GM21737 (cell line): ENCODE data around the gene GABBR2.

ENCODE experiments used
- ATAC-seq: cut with Tn5 transposase; IDR thresholded peaks from one replicate; pipeline ENCODE4 v1.9.1; 2021; ENCODE audit warnings: mild to moderate bottlenecking, moderate library complexity; ENCODE audit not compliant: unreplicated experiment

The GABBR2 gene

GRCh38 chr9:98362624-98363252 lies 346.0 kb downstream of the GABBR2 start:
- no peak for ATAC-seq

- no peak for ATAC-seq
Measured at GRCh38 chr9:98361645-98362044, 347.1 kb downstream of the GABBR2 start.

GRCh38 chr9:98360176-98360708 lies 348.5 kb downstream of the GABBR2 start:
- no peak for ATAC-seq

GRCh38 chr9:98359569-98359968 lies 349.2 kb downstream of the GABBR2 start:
- ATAC-seq: no peak

GRCh38 chr9:98357921-98358535 lies 350.7 kb downstream of the GABBR2 start:
- ATAC-seq: no peak

- ATAC-seq: no peak
Measured at GRCh38 chr9:98356953-98357690, 351.6 kb downstream of the GABBR2 start.

GRCh38 chr9:98356326-98356725 lies 352.4 kb downstream of the GABBR2 start:
- no peak for ATAC-seq

- ATAC-seq: no peak
Measured at GRCh38 chr9:98351370-98351769, 357.4 kb downstream of the GABBR2 start.

- no peak for ATAC-seq
Measured at GRCh38 chr9:98347642-98348041, 361.1 kb downstream of the GABBR2 start.

GRCh38 chr9:98345011-98345410 lies 363.7 kb downstream of the GABBR2 start:
- no peak for ATAC-seq

- no peak for ATAC-seq
Measured at GRCh38 chr9:98344581-98344980, 364.2 kb downstream of the GABBR2 start.

GRCh38 chr9:98342820-98343210 lies 365.9 kb downstream of the GABBR2 start:
- no peak for ATAC-seq

GRCh38 chr9:98342098-98342819 lies 366.5 kb downstream of the GABBR2 start:
- no peak for ATAC-seq

- ATAC-seq: no peak
Measured at GRCh38 chr9:98341157-98342097, 367.3 kb downstream of the GABBR2 start.

- ATAC-seq: no peak
Measured at GRCh38 chr9:98339987-98340800, 368.5 kb downstream of the GABBR2 start.

- ATAC-seq: no peak
Measured at GRCh38 chr9:98335661-98336060, 373.1 kb downstream of the GABBR2 start.

- ATAC-seq: no peak
Measured at GRCh38 chr9:98334796-98335195, 373.9 kb downstream of the GABBR2 start.

- ATAC-seq: no peak
Measured at GRCh38 chr9:98333703-98334582, 374.8 kb downstream of the GABBR2 start.
